D721Med (cell line): ENCODE data around the gene PTPRM.

Source experiments
- DNase-seq: peaks from one replicate; pipeline ENCODE4 v3.0.0; 2011; ENCODE audit warnings: low spot score; ENCODE audit not compliant: insufficient read length
- FAIRE-seq: peaks from 2 replicates; lab custom pipeline; 2011; peaks lifted over from hg19 to GRCh38; lab: Jason Lieb, UNC
- TF ChIP-seq, protein P1 (sequence below): IDR thresholded peaks from 2 replicates; pipeline ENCODE4 v1.5.1; 2012; ENCODE audit warnings: mild to moderate bottlenecking, control low read depth; ENCODE audit not compliant: insufficient read depth; ENCODE audit errors: missing control alignments

The PTPRM gene

DNA sequence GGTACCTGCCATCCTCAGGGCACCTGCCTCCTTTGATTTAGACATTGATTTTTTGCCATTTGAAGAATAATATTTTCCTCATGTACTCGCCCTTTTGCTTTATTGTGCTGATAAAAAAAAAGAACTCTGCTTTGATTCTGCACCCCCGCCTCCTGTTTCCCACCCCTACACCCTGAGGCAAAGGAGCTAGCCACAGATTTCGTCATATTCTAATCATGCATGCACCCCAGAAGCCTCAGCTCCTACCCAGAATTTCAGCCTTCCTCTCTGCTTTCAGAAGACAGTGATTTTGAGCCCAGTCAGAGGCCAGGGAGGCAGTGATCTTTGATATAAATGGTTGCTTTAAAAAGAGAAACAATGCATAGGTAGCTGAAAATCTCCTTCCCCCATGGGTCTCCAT lies 329.0 kb downstream of the PTPRM start:
- FAIRE-seq (no peak), DNase-seq (no peak)
- TF ChIP-seq, protein P1, sequence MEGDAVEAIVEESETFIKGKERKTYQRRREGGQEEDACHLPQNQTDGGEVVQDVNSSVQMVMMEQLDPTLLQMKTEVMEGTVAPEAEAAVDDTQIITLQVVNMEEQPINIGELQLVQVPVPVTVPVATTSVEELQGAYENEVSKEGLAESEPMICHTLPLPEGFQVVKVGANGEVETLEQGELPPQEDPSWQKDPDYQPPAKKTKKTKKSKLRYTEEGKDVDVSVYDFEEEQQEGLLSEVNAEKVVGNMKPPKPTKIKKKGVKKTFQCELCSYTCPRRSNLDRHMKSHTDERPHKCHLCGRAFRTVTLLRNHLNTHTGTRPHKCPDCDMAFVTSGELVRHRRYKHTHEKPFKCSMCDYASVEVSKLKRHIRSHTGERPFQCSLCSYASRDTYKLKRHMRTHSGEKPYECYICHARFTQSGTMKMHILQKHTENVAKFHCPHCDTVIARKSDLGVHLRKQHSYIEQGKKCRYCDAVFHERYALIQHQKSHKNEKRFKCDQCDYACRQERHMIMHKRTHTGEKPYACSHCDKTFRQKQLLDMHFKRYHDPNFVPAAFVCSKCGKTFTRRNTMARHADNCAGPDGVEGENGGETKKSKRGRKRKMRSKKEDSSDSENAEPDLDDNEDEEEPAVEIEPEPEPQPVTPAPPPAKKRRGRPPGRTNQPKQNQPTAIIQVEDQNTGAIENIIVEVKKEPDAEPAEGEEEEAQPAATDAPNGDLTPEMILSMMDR, result no peak

DNA sequence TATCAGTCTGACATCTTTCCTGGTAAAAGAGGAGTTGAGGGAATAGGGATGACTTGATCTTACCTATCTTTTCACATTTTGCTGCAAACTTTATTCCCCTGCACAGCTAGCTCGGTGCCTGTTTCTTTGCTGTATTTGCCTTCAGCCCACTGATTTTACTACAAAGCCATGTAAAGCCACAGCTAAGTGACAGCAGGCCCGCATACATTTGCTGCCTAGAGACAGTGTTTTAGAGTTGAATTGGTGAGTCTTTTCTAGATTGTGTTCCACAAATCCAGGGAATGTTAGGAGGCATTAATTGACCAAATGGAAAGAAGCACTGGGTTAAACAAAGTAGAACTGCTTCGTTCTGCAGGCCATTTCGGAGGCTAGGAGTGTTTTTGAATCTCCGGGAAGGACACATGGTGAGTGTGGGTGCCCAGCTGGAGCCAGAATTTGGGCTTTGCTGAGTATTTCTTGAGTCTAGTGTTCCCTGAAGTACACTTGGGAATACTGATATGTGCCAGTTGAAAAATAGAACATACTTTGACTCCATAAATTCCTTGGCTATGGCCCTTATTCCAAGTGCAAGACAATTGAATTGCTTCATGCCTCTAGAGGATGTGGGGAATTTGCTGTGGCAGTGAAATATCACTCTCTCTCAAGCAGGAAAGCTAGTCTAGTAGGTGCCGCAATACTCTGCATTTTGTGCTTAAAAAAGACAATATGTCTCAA lies 329.8 kb downstream of the PTPRM start:
- DNase-seq, result no peak
- TF ChIP-seq, protein P1, result no peak
- peak; percentile 25 for FAIRE-seq

- FAIRE-seq (peak; percentile 48), DNase-seq (no peak)
- TF ChIP-seq, protein P1, result no peak
Measured at GRCh38 chr18:7898181-7898580, 331.1 kb downstream of the PTPRM start.

DNA sequence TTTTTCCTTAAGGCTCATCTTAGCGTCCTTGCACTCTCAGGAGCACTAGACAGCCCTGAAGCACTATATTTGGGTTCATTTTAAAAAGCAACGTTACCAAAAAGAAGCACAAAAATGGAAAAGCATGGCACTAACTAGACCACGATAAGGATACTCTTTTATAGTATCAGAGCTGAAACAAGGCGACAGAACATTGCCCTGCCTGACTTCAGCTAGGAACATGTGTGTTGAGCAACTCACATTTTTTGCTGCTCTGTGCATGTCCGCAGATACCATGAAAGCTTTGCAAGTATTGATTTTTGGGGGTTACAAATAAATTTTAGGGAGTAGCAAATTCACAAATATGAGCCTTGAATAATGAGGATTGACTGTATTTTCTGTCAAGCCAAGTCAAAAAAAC lies 332.0 kb downstream of the PTPRM start:
- TF ChIP-seq, protein P1, result no peak
- DNase-seq (no peak), FAIRE-seq (peak; percentile 73)

GRCh38 chr18:7900091-7900490 lies 333.0 kb downstream of the PTPRM start:
- FAIRE-seq, result peak; percentile 6
- no peak for DNase-seq
- TF ChIP-seq, protein P1, result no peak

DNA sequence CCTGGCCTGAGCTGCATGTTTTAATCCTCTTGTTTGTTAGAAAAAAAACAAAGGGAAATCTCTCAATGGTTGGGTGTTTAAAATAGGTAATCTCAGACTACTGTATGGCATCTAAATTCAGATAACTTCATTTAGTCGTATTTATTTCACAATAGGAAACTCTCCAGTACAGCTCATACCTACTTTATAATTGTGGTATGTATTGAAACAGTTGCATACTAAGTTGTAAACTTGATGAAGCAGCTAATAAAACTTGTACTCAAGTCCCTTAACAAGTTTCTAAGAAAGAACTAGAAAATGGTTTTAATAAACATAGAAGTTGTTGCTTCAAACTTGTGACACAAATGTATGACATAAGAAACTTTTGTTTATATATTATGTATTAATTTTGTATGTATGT lies 334.5 kb downstream of the PTPRM start:
- no peak for DNase-seq
- TF ChIP-seq, protein P1, result no peak
- FAIRE-seq, result peak; percentile 6

- FAIRE-seq (no peak), DNase-seq (no peak)
- TF ChIP-seq, protein P1, result no peak
Measured at GRCh38 chr18:7902399-7902839, 335.3 kb downstream of the PTPRM start.
